ENCODE data around the gene LIFR. TPM values are rescaled to one million over a fixed set of nuclear protein-coding genes. Genes with fewer than 3 reads are reported as not detected.

Gene LIFR
- polyA plus RNA-seq, 1 donor from 2014 or later, result 5.8 TPM

DNA sequence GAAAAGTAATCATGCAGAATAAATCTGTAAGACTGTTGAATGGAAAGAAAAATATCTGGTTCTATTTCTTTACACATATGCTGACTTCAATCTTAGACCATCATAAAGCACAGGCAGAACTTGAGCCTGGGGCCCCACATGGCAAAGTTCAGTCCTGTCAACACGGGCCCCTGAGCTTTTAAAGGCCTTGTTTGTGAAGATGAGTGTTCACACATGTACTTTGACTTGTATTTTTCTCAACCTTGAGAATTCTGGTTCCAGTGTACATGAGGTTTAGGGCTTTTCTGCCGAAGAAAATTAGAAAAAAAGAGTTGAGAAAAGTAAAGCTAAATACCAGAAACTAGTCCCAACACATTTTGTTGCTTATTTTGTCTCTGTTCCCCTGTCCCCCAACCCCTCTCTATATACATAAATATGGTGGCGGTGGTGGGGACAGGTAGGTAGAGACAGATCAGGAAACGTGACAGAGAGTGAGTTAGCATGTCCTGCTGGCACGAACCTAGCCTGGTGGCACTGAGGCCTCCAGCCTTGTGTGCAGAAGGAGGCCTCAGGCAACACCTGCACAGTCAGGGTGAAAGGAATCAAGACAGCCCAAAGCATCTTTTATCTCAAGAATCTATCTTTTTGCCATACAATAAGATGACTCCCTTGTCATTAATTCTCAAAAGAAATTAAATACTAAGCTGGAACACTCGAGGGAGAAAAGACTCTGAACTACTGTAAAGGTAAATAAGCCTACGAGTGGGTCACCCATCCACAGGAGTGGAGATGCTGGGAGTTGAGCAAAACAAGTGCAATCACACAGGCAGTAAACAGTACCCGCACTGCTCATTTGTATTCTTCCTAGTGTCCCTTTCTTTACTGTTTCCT is 22.9 kb downstream of the LIFR start:
- H3K9me2 ChIP-seq (ENCODE audit: insufficient read depth, low read length), result no peaks in the 10 kb centered on the region
- no peak overlapping the region for H3K4me3 ChIP-seq (ENCODE audit: low read length)
- no peak overlapping the region for H3K4me2 ChIP-seq (ENCODE audit: low read length)
- no peaks in the 10 kb centered on the region for H4K20me1 ChIP-seq (ENCODE audit: insufficient read depth)
- no peaks in the 10 kb centered on the region for H3K36me3 ChIP-seq (ENCODE audit: insufficient read depth, low read length)
- H3K9me3 ChIP-seq (ENCODE audit: low read length), result no peaks in the 10 kb centered on the region
- no peak overlapping the region for H3K27ac ChIP-seq (ENCODE audit: low read length)
- no peaks in the 10 kb centered on the region for H3K79me2 ChIP-seq (replicated peaks; ENCODE audit: insufficient read depth, low read length)
- no peak for TF ChIP-seq CTCF (IDR thresholded peaks at IDR 0.05; ENCODE audit: poor library complexity, severe bottlenecking)
- TF ChIP-seq MXI1 (conservative IDR thresholded peaks at IDR 0.05; ENCODE audit: poor library complexity, severe bottlenecking), result no peak
- no peak for TF ChIP-seq TAF1 (IDR thresholded peaks at IDR 0.05; ENCODE audit: low read depth)
- TF ChIP-seq, protein P1, sequence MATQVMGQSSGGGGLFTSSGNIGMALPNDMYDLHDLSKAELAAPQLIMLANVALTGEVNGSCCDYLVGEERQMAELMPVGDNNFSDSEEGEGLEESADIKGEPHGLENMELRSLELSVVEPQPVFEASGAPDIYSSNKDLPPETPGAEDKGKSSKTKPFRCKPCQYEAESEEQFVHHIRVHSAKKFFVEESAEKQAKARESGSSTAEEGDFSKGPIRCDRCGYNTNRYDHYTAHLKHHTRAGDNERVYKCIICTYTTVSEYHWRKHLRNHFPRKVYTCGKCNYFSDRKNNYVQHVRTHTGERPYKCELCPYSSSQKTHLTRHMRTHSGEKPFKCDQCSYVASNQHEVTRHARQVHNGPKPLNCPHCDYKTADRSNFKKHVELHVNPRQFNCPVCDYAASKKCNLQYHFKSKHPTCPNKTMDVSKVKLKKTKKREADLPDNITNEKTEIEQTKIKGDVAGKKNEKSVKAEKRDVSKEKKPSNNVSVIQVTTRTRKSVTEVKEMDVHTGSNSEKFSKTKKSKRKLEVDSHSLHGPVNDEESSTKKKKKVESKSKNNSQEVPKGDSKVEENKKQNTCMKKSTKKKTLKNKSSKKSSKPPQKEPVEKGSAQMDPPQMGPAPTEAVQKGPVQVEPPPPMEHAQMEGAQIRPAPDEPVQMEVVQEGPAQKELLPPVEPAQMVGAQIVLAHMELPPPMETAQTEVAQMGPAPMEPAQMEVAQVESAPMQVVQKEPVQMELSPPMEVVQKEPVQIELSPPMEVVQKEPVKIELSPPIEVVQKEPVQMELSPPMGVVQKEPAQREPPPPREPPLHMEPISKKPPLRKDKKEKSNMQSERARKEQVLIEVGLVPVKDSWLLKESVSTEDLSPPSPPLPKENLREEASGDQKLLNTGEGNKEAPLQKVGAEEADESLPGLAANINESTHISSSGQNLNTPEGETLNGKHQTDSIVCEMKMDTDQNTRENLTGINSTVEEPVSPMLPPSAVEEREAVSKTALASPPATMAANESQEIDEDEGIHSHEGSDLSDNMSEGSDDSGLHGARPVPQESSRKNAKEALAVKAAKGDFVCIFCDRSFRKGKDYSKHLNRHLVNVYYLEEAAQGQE (IDR thresholded peaks at IDR 0.05; ENCODE audit: borderline replicate concordance), result no peak
- TF ChIP-seq EP300 (conservative IDR thresholded peaks at IDR 0.05; ENCODE audit: poor library complexity, severe bottlenecking), result no peak
- no peak for TF ChIP-seq SMC3 (conservative IDR thresholded peaks at IDR 0.05; ENCODE audit: poor library complexity)
- TF ChIP-seq RAD21 (conservative IDR thresholded peaks at IDR 0.05), result no peak
- no peak for TF ChIP-seq POLR2AphosphoS5 (IDR thresholded peaks at IDR 0.05)
- TF ChIP-seq EZH2 (IDR thresholded peaks at IDR 0.05; ENCODE audit: borderline replicate concordance, insufficient read depth, low read length, poor library complexity, severe bottlenecking), result no peak
- no peak overlapping the region for H2AFZ ChIP-seq (ENCODE audit: low read depth, low read length)
- no peaks in the 10 kb centered on the region for H3K27me3 ChIP-seq (ENCODE audit: insufficient read depth, low read depth, low read length)
- no peaks in the 10 kb centered on the region for H3F3A ChIP-seq (ENCODE audit: insufficient read depth, low read length, poor library complexity, severe bottlenecking)
- no peak overlapping the region for H3K9ac ChIP-seq (ENCODE audit: low read length)

GRCh38 chr5:38532165-38532669 is 24.2 kb downstream of the LIFR start:
- no peaks in the 10 kb centered on the region for H3K79me2 ChIP-seq (replicated peaks; ENCODE audit: insufficient read depth, low read length)
- no peaks in the 10 kb centered on the region for H3K9me3 ChIP-seq (ENCODE audit: low read length)
- H3K27ac ChIP-seq (ENCODE audit: low read length), result no peak overlapping the region
- no peak overlapping the region for H3K4me2 ChIP-seq (ENCODE audit: low read length)
- no peaks in the 10 kb centered on the region for H4K20me1 ChIP-seq (ENCODE audit: insufficient read depth)
- no peaks in the 10 kb centered on the region for H3F3A ChIP-seq (ENCODE audit: insufficient read depth, low read length, poor library complexity, severe bottlenecking)
- H3K27me3 ChIP-seq (ENCODE audit: insufficient read depth, low read depth, low read length), result no peaks in the 10 kb centered on the region
- no peaks in the 10 kb centered on the region for H3K9me2 ChIP-seq (ENCODE audit: insufficient read depth, low read length)
- no peak overlapping the region for H3K9ac ChIP-seq (ENCODE audit: low read length)
- H3K36me3 ChIP-seq (ENCODE audit: insufficient read depth, low read length), result no peaks in the 10 kb centered on the region
- H3K4me3 ChIP-seq (ENCODE audit: low read length), result no peak overlapping the region
- TF ChIP-seq, protein P1 (IDR thresholded peaks at IDR 0.05; ENCODE audit: borderline replicate concordance), result no peak
- TF ChIP-seq MXI1 (conservative IDR thresholded peaks at IDR 0.05; ENCODE audit: poor library complexity, severe bottlenecking) (no peak), RAD21 (conservative IDR thresholded peaks at IDR 0.05) (no peak), TAF1 (IDR thresholded peaks at IDR 0.05; ENCODE audit: low read depth) (no peak), SMC3 (conservative IDR thresholded peaks at IDR 0.05; ENCODE audit: poor library complexity) (no peak), EP300 (conservative IDR thresholded peaks at IDR 0.05; ENCODE audit: poor library complexity, severe bottlenecking) (no peak), POLR2AphosphoS5 (IDR thresholded peaks at IDR 0.05) (no peak), CTCF (IDR thresholded peaks at IDR 0.05; ENCODE audit: poor library complexity, severe bottlenecking) (no peak), EZH2 (IDR thresholded peaks at IDR 0.05; ENCODE audit: borderline replicate concordance, insufficient read depth, low read length, poor library complexity, severe bottlenecking) (no peak)
- no peak overlapping the region for H2AFZ ChIP-seq (ENCODE audit: low read depth, low read length)

Data from neural cell (in vitro differentiated cells).